Spleen (tissue), 7 donors: ENCODE results near the gene CNN2.

Experiments
- POLR2A ChIP-seq, 3 donors: fragments of 450-650 bp; IDR thresholded peaks; one replicate each; pipeline ENCODE4 v1.5.1; 2017; ENCODE audit warnings: antibody characterized with exemption in 3 of 3, mild to moderate bottlenecking in 1 of 3
- TF ChIP-seq, protein P1 (sequence below), 11 experiments: fragments of 200-600 bp in 7 of 11; fragments of 450-650 bp in 4 of 11; sonication (generic) in 4 of 11; IDR thresholded peaks in 8 of 11; conservative IDR thresholded peaks in 3 of 11; 1 replicate in 7 of 11; 2 replicates in 4 of 11; pipeline versions ENCODE4 v1.4.0 to v1.8.0; 2016 to 2021; ENCODE audit warnings: antibody characterized with exemption in 11 of 11, inconsistent platforms in 4 of 11, mild to moderate bottlenecking in 1 of 11
- donor health status: DM: no; HTN: no; CAD: no; lungs with moderate emphysema.
- donor health status: DM: no; HTN: no; CAD: no.
- donor health status: DM: no; HTN: no; CAD: no.

DNA sequence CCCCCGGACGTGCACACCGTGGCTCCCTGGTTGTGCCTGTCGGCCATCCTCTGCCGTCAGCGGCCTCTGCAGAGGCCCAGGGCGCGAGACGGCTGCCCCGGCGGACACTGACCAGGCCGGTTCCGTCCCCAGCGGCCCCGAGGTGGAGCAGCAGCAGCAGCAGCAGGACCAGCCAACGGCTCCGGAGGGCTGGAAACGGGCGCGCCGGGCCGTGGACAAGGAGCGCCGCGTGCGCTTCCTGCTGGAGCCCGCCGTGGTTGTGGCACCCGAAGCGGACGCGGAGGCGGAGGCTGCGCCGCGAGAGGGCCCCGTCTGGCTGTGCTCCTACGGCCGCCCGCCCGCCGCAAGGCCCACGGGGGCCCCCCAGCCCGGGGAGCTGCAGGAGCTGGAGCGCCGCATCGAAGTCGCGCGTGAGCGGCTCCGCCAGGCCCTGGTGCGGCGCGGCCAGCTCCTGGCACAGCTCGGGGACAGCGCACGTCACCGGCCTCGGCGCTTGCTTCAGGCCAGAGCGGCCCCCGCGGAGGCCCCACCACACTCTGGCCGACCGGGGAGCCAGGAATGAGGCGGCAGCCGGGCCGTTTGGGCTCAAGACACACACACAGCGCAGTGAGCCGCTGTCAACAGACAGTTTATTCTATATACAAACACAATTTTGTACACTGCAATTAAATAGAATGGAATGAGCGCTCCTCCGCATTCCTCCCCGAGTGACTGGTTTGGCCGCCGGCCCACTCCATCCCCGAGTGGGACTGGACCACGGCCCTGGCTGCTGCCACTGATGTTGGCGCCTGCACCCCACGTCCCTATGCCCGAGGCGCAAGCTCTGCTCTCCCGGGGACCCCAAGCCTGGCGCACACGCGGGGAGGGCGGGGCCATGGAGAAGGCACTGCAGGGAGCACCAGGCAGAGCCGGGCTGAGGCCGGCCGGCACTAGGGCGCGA, 17.1 kb upstream of the CNN2 start:
- TF ChIP-seq POLR2A (IDR thresholded peaks at IDR 0.05) = no peak
- TF ChIP-seq, protein P1, sequence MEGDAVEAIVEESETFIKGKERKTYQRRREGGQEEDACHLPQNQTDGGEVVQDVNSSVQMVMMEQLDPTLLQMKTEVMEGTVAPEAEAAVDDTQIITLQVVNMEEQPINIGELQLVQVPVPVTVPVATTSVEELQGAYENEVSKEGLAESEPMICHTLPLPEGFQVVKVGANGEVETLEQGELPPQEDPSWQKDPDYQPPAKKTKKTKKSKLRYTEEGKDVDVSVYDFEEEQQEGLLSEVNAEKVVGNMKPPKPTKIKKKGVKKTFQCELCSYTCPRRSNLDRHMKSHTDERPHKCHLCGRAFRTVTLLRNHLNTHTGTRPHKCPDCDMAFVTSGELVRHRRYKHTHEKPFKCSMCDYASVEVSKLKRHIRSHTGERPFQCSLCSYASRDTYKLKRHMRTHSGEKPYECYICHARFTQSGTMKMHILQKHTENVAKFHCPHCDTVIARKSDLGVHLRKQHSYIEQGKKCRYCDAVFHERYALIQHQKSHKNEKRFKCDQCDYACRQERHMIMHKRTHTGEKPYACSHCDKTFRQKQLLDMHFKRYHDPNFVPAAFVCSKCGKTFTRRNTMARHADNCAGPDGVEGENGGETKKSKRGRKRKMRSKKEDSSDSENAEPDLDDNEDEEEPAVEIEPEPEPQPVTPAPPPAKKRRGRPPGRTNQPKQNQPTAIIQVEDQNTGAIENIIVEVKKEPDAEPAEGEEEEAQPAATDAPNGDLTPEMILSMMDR (IDR thresholded peaks at IDR 0.05 in 8 of 11, conservative IDR thresholded peaks at IDR 0.05 in 3 of 11) = no peak
